CD4-positive, alpha-beta memory T cell (primary cell): ENCODE data around the gene CENPV. TPM values are rescaled to one million over a fixed set of nuclear protein-coding genes. Genes with fewer than 3 reads are reported as not detected.

Source experiments
- CTCF ChIA-PET: fragments of 350-600 bp; sonication (Branson Sonifier 250); formaldehyde crosslinking; loops from one replicate; lab custom pipeline; 2021; ENCODE audit warnings: inconsistent platforms; ENCODE audit not compliant: partially characterized antibody; lab: Charles Lee
- POLR2A ChIA-PET: fragments of 350-600 bp; sonication (Branson Sonifier 250); formaldehyde crosslinking; loops from one replicate; lab custom pipeline; 2021; ENCODE audit not compliant: partially characterized antibody; lab: Charles Lee
- DNase-seq, 5 donors: peaks; one replicate each; pipeline versions ENCODE4 v3.0.0 to v3.0.0-alpha.2; 2020 to 2022; ENCODE audit warnings: mixed read lengths in 1 of 5
- H3K27ac ChIP-seq: one replicate; pipeline ENCODE4 v1.7.0; 2013; ENCODE audit warnings: low read depth, low read length
- H3K27me3 ChIP-seq: 2 replicates; pipeline ENCODE4 v1.7.0; 2013; ENCODE audit warnings: mild to moderate bottlenecking, low read length, moderate library complexity; ENCODE audit not compliant: insufficient read depth
- H3K36me3 ChIP-seq: 2 replicates; pipeline ENCODE4 v1.7.0; 2013; ENCODE audit warnings: mild to moderate bottlenecking, low read length, moderate library complexity; ENCODE audit not compliant: insufficient read depth
- H3K4me1 ChIP-seq: 2 replicates; pipeline ENCODE4 v1.7.0; 2013; ENCODE audit warnings: mild to moderate bottlenecking, low read length, moderate library complexity; ENCODE audit not compliant: insufficient read depth
- H3K4me3 ChIP-seq, 2 donors: one replicate each; pipeline ENCODE4 v1.7.0; 2013; ENCODE audit warnings: low read length in 2 of 2, mild to moderate bottlenecking in 1 of 2
- H3K9me3 ChIP-seq, 2 donors: one replicate each; pipeline ENCODE4 v1.7.0; 2013; ENCODE audit warnings: low read length in 2 of 2, control low read depth in 1 of 2; ENCODE audit not compliant: control insufficient read depth in 1 of 2
- H3K27ac Mint-ChIP-seq, 7 donors: one replicate each; pipeline ENCODE4 v1.8.0; 2020 to 2021; ENCODE audit warnings: mixed read lengths in 7 of 7, mild to moderate bottlenecking in 6 of 7, inconsistent platforms in 3 of 7, moderate library complexity in 3 of 7
- H3K27me3 Mint-ChIP-seq, 2 donors: one replicate each; pipeline ENCODE4 v1.8.0; 2020 to 2021; ENCODE audit warnings: mixed read lengths in 2 of 2
- H3K36me3 Mint-ChIP-seq, 2 donors: one replicate each; pipeline ENCODE4 v1.8.0; 2020 to 2021; ENCODE audit warnings: mixed read lengths in 2 of 2, inconsistent platforms in 1 of 2, mild to moderate bottlenecking in 1 of 2
- H3K4me1 Mint-ChIP-seq, 4 donors: one replicate each; pipeline ENCODE4 v1.8.0; 2020 to 2021; ENCODE audit warnings: mixed read lengths in 4 of 4, mild to moderate bottlenecking in 1 of 4
- H3K4me3 Mint-ChIP-seq, 8 donors: one replicate each; pipeline ENCODE4 v1.8.0; 2020 to 2021; ENCODE audit warnings: mixed read lengths in 8 of 8, mild to moderate bottlenecking in 7 of 8, moderate library complexity in 6 of 8, inconsistent platforms in 3 of 8
- H3K9me3 Mint-ChIP-seq, 8 donors: one replicate each; pipeline ENCODE4 v1.8.0; 2020 to 2021; ENCODE audit warnings: mixed read lengths in 8 of 8, mild to moderate bottlenecking in 5 of 8, inconsistent platforms in 3 of 8, moderate library complexity in 1 of 8
- intact Hi-C: fragments of 100-400 bp; cut with micrococcal nuclease; formaldehyde crosslinking; loops from one replicate; pipeline ENCODE4 v1.15.1; 2023
- polyA plus RNA-seq, 2 donors: library from polyadenylated mRNA; unstranded; fragments of 300-500 nt; fragmentation: Illumina TruSeq; gene quantifications; one replicate each; pipeline ENCODE4 v1.2.3, GENCODE V29; 2021
- total RNA-seq, 2 experiments: library from RNA; stranded (reverse); gene quantifications; one replicate each; pipeline ENCODE4 v1.2.3, GENCODE V29; 2021

Gene CENPV
- total and polyA plus RNA-seq, 4 experiments from 2014 or later: 8.4 to 18.1 (median 10.0) TPM

DNA sequence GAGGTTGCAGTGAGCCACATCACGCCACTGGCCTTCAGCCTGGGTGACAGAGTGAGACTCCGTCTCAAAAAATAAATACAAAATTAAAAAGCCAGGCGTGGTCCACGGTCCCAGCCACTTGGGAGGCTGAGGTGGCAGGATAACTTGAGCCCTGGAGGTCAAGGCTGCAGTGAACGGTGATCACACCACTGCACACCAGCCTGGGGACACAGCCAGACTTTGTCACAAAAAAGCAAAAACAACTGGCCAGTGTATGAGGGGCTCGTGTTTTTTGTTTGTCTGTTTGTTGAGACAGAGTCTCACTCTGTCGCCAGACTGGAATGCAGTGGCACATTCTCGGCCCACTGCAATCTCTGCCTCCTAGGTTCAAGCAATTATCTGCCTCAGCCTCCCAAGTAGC, 26.4 kb upstream of the CENPV start:
- DNase-seq: no peak
- Mint-ChIP-seq H3K36me3 (peaks cover 20 to 39% of the 10 kb centered on the region in 2 donors), H3K27me3 (peaks cover 0 to 4% of the 10 kb centered on the region in 2 donors), H3K4me3 (peak overlapping the region in 1 of 8 donors; percentile 12), H3K9me3 (peaks cover 0 to 9% (median 0%) of the 10 kb centered on the region in 8 donors), H3K27ac (peak overlapping the region in 2 of 7 donors; percentile 31 to 100), H3K4me1 (peaks cover 28 to 43% (median 37%) of the 10 kb centered on the region in 4 donors)
- ChIA-PET CTCF (interaction anchor here (1.0 to 8.0 kb wide), 2 partner anchors 15 to 36 kb away, joined by 5 to 60 read pairs; partner anchors contain the start of gene TRPV2), POLR2A (interaction anchor here (1.6 to 4.4 kb wide), 3 partner anchors 11 to 209 kb away, joined by 4 to 82 read pairs (median 5); no protein-coding TSS in a partner anchor)
- no peak overlapping the region for H3K4me3 ChIP-seq
- no peaks in the 10 kb centered on the region for H3K9me3 ChIP-seq
- H3K27me3 ChIP-seq: no peaks in the 10 kb centered on the region
- no peak overlapping the region for H3K27ac ChIP-seq
- H3K36me3 ChIP-seq: peaks cover 11% of the 10 kb centered on the region
- H3K4me1 ChIP-seq: peaks cover 25% of the 10 kb centered on the region
- intact Hi-C loops: loop anchor here (5.0 kb wide), 2 partner anchors 73 to 158 kb away; no protein-coding TSS in a partner anchor

DNA sequence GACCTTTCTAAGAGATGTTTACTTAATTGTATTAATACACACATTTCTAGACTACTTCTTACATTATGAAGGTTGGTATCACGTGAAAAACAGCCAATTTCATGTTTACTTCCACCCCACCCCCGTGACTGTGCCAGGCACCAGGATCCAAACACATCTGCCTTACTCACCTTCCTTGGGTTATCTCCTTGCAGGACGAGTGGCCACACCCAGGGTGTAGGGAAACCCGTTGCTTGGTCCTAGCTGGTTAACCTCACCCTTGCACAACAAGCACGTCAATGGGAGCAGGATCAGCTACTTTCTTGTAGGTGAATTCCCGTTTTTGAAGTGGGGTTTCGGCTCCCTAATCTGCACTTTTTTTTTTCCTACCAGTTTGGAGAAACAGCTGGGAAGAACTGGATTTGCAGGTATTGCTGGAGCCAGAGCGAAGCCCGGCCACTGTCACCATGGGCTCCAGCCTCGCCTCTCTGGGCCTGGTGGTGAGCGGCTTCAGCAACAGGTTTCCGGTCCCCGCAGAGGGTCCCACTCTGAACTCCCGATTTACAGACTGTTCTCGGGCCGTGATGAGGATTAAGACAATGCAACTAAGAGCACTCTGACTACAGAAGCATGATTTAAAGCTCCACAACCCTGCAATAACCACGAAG, 25.5 kb upstream of the CENPV start:
- POLR2A ChIA-PET: interaction anchor here (0.7 to 1.1 kb wide), 4 partner anchors 59 to 1579 kb away, joined by 3 to 5 read pairs (median 3); no protein-coding TSS in a partner anchor
- Histone ChIP-seq H3K4me1 (peaks cover 23% of the 10 kb centered on the region), H3K27ac (no peak overlapping the region), H3K36me3 (peaks cover 11% of the 10 kb centered on the region), H3K9me3 (no peaks in the 10 kb centered on the region), H3K4me3 (no peak overlapping the region), H3K27me3 (no peaks in the 10 kb centered on the region)
- Mint-ChIP-seq H3K9me3 (peaks cover 0 to 9% (median 0%) of the 10 kb centered on the region in 8 donors), H3K4me1 (peaks cover 20 to 35% (median 28%) of the 10 kb centered on the region in 4 donors), H3K27me3 (peaks cover 0 to 4% of the 10 kb centered on the region in 2 donors), H3K27ac (peak overlapping the region in 4 of 7 donors; percentile 32 to 100 (median 46)), H3K36me3 (peaks cover 20 to 30% of the 10 kb centered on the region in 2 donors), H3K4me3 (peak overlapping the region in 5 of 8 donors; percentile 13 to 34 (median 20))
- CTCF ChIA-PET: interaction anchor here (0.9 to 8.0 kb wide), 5 partner anchors 9 to 46 kb away, joined by 3 to 60 read pairs (median 8); partner anchors contain the start of gene TRPV2
- no peak for DNase-seq
- intact Hi-C loops: no loop called here

DNA sequence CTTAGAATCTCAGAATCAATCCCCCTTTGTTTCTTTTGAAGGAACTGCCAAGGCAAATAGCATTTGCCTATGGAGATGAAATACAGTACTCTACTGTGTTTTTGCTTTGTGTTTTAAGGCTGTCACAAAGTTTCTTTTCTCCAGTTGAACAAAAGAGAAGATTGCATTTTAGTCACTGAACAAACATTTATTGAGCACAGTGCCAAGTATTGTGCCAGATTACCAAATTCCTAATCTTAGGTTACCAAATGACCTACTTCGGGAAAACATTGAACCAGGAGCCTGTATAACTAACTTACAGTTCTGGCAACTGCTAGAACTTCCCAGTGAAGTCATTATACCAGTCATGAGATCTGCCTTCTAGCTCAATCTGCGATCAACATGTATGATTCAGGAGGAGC, 24.7 kb upstream of the CENPV start:
- ChIA-PET CTCF (interaction anchor here (0.9 to 8.0 kb wide), 5 partner anchors 8 to 47 kb away, joined by 3 to 60 read pairs (median 8); partner anchors contain the start of gene TRPV2), POLR2A (interaction anchor here (1.1 kb wide), 1 partner anchor 165 kb away, joined by 3 read pairs; no protein-coding TSS in a partner anchor)
- Histone ChIP-seq H3K27ac (no peak overlapping the region), H3K4me3 (no peak overlapping the region), H3K36me3 (peaks cover 7% of the 10 kb centered on the region), H3K4me1 (peaks cover 15% of the 10 kb centered on the region), H3K9me3 (no peaks in the 10 kb centered on the region), H3K27me3 (no peaks in the 10 kb centered on the region)
- Mint-ChIP-seq H3K4me1 (peaks cover 15 to 26% (median 20%) of the 10 kb centered on the region in 4 donors), H3K9me3 (peaks cover 0 to 9% (median 0%) of the 10 kb centered on the region in 8 donors), H3K36me3 (peaks cover 16 to 23% of the 10 kb centered on the region in 2 donors), H3K4me3 (no peak overlapping the region), H3K27ac (peak overlapping the region in 1 of 7 donors; percentile 27), H3K27me3 (peaks cover 0 to 4% of the 10 kb centered on the region in 2 donors)
- intact Hi-C loops: no loop called here
- no peak for DNase-seq

DNA sequence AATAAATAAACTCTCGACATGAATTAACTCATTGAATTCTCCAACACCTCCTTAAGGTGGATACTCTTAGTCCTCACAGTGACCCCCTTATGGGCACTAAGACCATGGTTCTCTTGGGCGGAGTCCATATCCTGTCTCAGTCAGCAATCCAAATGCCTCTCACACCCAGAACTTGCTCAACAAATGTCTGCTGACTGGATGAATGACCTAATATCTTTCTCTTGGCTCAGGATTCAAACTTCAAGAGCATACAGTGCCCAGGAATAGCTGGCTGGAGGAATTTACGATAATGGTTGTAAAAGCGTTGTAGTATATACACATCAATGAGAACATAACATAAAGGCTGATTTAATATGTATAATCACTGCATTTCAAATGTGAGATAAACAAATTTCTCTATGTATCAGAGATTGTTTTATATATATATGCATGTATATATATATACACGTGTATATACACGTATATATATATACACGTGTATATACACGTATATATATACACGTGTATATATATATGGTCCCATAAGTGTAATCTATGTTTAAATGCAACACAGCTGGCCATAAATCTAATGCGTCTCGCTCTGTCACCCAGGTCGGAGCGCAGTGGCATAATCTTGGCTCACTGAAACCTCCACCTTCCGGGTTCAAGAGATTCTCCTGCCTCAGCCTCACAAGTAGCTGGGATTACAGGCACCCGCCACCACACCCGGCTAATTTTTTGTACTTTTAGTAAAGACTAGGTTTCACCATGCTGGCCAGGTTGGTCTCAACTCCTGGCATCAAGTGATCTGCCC, 21.1 kb upstream of the CENPV start:
- no peak overlapping the region for H3K4me3 ChIP-seq
- no peaks in the 10 kb centered on the region for H3K36me3 Mint-ChIP-seq
- H3K27me3 ChIP-seq: no peaks in the 10 kb centered on the region
- POLR2A ChIA-PET: no interaction called here
- no peaks in the 10 kb centered on the region for H3K9me3 Mint-ChIP-seq
- no peak overlapping the region for H3K27ac ChIP-seq
- H3K27ac Mint-ChIP-seq: no peak overlapping the region
- H3K27me3 Mint-ChIP-seq: no peaks in the 10 kb centered on the region
- DNase-seq: no peak
- H3K4me1 Mint-ChIP-seq: no peaks in the 10 kb centered on the region
- H3K36me3 ChIP-seq: no peaks in the 10 kb centered on the region
- CTCF ChIA-PET: interaction anchor here (1.0 to 8.0 kb wide), 3 partner anchors 10 to 147 kb away, joined by 3 to 60 read pairs (median 4); no protein-coding TSS in a partner anchor
- H3K4me1 ChIP-seq: no peaks in the 10 kb centered on the region
- H3K9me3 ChIP-seq: no peaks in the 10 kb centered on the region
- no peak overlapping the region for H3K4me3 Mint-ChIP-seq
- intact Hi-C loops: no loop called here

DNA sequence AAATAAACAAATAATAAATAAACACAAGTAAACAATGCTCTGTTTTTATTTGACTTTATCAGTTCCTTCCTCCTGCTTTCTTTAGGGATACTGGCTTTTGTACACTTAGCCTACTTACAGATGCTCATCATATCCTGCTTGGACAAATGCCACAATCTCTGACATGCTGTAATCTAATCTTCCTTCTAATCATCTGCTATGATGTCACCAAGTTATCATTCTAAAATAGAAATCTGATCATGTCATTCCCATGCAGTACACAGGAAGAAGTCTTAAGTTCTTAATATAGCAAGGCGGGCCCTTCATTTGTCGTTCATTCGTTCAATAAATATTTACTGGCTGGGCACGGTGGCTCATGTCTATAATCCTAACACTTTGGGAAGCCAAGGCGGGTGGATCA, 18.5 kb upstream of the CENPV start:
- H3K27ac ChIP-seq: no peak overlapping the region
- no peaks in the 10 kb centered on the region for H3K4me1 ChIP-seq
- intact Hi-C loops: no loop called here
- H3K36me3 ChIP-seq: no peaks in the 10 kb centered on the region
- H3K4me3 ChIP-seq: no peak overlapping the region
- no peak overlapping the region for H3K27ac Mint-ChIP-seq
- no peaks in the 10 kb centered on the region for H3K27me3 Mint-ChIP-seq
- H3K4me1 Mint-ChIP-seq: no peaks in the 10 kb centered on the region
- no peaks in the 10 kb centered on the region for H3K27me3 ChIP-seq
- no peak for DNase-seq
- no peaks in the 10 kb centered on the region for H3K9me3 Mint-ChIP-seq
- ChIA-PET POLR2A (no interaction called here), CTCF (interaction anchor here (8.0 kb wide), 1 partner anchor 7 kb away, joined by 60 read pairs; no protein-coding TSS in a partner anchor)
- H3K4me3 Mint-ChIP-seq: no peak overlapping the region
- no peaks in the 10 kb centered on the region for H3K36me3 Mint-ChIP-seq
- H3K9me3 ChIP-seq: no peaks in the 10 kb centered on the region

DNA sequence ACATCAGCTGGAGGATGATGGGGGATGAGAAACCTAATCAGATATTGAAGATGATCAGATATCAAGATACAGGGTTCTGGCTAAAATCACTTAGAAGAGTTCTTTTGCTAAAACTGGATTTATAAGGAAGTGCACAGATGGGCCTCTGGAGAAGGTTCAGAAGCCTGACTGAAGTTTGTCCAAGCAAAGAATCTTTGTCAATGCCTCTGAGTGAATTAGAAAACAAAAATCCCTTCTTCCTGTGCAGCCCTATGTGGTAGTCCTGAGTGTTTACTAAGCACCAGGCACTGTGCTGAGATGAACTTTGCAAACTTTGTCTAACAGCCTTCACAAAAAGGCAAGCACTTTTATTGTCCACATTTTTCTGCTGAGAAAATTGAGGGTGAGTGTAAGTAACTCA, 11.4 kb upstream of the CENPV start:
- H3K4me1 ChIP-seq: no peaks in the 10 kb centered on the region
- H3K27me3 ChIP-seq: no peaks in the 10 kb centered on the region
- ChIA-PET POLR2A (interaction anchor here (0.7 to 2.3 kb wide), 7 partner anchors 12 to 157 kb away, joined by 3 to 13 read pairs (median 7); partner anchors contain the start of genes CENPV, TRPV2 and UBB), CTCF (interaction anchor here (1.0 to 6.7 kb wide), 28 partner anchors 9 to 283 kb away, joined by 3 to 150 read pairs (median 8); partner anchors contain the start of genes CENPV and TRPV2)
- no peak overlapping the region for H3K4me3 ChIP-seq
- H3K4me1 Mint-ChIP-seq: peaks cover 0 to 12% (median 2%) of the 10 kb centered on the region in 4 donors
- no peak for DNase-seq
- no peaks in the 10 kb centered on the region for H3K9me3 ChIP-seq
- H3K4me3 Mint-ChIP-seq: no peak overlapping the region
- no peak overlapping the region for H3K27ac ChIP-seq
- no peaks in the 10 kb centered on the region for H3K36me3 ChIP-seq
- H3K36me3 Mint-ChIP-seq: no peaks in the 10 kb centered on the region
- no peaks in the 10 kb centered on the region for H3K27me3 Mint-ChIP-seq
- H3K9me3 Mint-ChIP-seq: no peaks in the 10 kb centered on the region
- H3K27ac Mint-ChIP-seq: peak overlapping the region in 2 of 7 donors; percentile 23 to 43
- intact Hi-C loops: no loop called here
